GM12873 (cell line): ENCODE results near the gene ANKMY2.

ENCODE experiments used
- CTCF ChIP-seq: IDR thresholded peaks from 2 replicates; pipeline ENCODE4 v1.5.1; 2012; ENCODE audit warnings: low read depth, mild to moderate bottlenecking, moderate library complexity, low read length, control low read depth; ENCODE audit not compliant: insufficient read depth; ENCODE audit errors: missing control alignments

The ANKMY2 gene

GRCh38 chr7:16652888-16653287, 7.3 kb upstream of the ANKMY2 start:
- no peak for TF ChIP-seq CTCF

- no peak for TF ChIP-seq CTCF
Observed at GRCh38 chr7:16652240-16652583, 6.7 kb upstream of the ANKMY2 start.

GRCh38 chr7:16651396-16652239, 6.1 kb upstream of the ANKMY2 start:
- TF ChIP-seq CTCF: no peak

- no peak for TF ChIP-seq CTCF
Observed at GRCh38 chr7:16650266-16650665, 4.7 kb upstream of the ANKMY2 start.

- TF ChIP-seq CTCF: no peak
Observed at GRCh38 chr7:16649196-16649595, 3.6 kb upstream of the ANKMY2 start.

GRCh38 chr7:16648551-16648950, 3.0 kb upstream of the ANKMY2 start:
- TF ChIP-seq CTCF: no peak

GRCh38 chr7:16647435-16647960, 1.9 kb upstream of the ANKMY2 start:
- no peak for TF ChIP-seq CTCF
